Femur (tissue), 1 donor: ENCODE measurements around the gene PHKB.
A peak's percentile ranks its signal among the peaks of the same experiment; 100 is the strongest.
"Not testable (repeated sequence)": the region's sequence is repeated elsewhere in the genome, so short reads cannot be mapped to it uniquely, and the experiment has no call there.

Experiments
- DNase-seq: peaks from one replicate; pipeline ENCODE4 v3.0.0-alpha.2; 2017

PHKB gene

DNA sequence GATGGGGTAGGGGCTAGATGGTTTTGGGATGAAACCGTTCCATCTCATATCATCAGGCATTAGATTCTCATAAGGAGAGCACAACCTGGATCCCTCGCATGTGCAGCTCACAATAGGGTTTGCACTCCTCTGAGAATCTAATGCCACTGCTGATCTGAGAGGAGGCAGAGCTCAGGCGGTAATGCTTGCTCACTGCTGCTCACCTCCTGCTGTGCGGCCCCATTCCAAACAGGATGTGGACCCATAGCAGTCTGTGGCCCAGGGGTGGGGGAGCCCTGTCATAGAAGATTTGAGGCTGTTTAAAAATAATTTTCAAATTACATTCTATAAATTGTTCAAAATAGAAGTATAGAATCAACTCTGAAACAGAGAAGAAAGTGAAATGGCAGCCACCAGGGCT is 50.8 kb downstream of the PHKB start:
- no peak for DNase-seq

DNA sequence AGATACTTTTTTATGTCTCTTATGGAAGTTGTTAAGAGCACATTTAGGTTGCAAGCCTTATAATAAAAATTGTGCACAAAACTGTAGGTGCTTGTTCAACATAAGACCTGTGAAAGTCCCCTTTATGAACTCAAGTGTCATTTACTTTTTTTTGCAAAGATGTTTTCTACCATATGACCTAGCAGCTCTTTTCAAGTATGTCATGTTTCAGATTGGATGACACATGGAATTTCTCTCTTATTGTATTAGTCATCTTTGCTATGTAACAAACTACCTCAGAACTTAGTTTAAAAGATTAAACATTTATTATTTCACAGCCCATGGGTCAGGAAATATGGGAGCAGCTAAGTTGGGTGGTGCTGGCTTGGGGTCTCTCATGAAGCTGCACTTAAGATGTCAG is 57.9 kb downstream of the PHKB start:
- DNase-seq = no peak

GRCh38 chr16:47519546-47519945 is 58.4 kb downstream of the PHKB start:
- no peak for DNase-seq

DNA sequence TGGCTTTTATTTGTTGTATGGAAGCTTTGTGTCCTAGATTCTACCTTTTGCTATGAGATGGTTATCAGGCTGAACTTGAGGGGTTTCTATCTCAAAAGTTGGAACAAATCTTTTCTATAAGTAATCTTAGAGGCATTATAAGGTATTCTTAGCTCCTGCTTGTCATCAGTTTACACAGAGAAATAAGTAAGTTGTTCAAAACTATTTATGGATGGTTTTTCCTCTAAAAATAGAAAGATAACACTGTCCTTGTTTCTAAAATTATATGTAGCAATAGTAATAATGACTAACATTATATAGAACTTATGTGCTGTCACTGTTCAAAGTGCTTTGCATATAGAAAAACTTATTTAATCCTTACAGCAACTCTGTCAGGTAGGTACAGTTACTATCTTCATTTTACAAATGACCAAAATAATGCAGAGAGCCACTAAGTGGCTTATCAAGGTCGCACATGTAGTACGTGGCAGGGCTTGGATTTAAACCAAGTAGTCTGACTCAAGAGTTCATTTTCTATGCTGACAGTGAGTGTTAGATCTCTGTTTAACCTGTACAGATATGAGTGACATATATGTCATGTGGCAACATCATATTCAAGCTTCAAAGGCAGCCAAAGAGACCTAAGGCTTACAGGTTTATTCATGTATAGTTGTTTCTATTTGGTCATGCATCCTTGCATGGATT is 59.0 kb downstream of the PHKB start:
- no peak for DNase-seq

- DNase-seq = no peak
Measured at GRCh38 chr16:47523342-47524006, 62.3 kb downstream of the PHKB start.

GRCh38 chr16:47524007-47524405 is 62.9 kb downstream of the PHKB start:
- no peak for DNase-seq

- DNase-seq = no peak
Measured at GRCh38 chr16:47528431-47528830, 67.3 kb downstream of the PHKB start.

DNA sequence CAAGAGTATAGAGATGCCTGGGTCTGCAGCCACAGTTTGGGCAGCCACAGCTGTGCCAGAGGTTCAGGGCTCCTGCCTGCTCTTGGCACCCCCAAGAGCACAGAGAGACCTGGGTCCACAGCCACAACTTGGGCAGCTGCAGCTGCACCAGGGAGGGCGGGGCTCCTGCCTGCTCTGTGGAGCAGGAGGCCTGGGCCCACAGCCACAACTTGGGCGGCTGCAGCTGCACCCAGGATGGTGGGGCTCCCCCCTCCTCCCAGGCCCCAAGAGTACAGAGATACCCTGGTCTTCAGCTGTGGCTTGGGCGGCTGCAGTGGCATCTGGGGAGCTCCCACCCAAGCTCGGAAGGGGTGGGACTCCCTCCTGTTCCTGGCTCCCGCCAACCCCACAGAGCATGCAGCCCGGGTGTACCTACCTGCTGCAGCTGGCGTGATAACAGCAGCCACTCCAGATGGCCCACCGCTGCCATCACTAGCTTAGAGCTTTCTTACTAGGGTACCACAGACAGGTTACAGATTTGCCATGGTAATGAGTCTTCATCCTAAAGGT is 72.7 kb downstream of the PHKB start:
- no peak for DNase-seq

GRCh38 chr16:47538472-47538871 is 77.3 kb downstream of the PHKB start:
- no peak for DNase-seq

- DNase-seq = not testable (repeated sequence)
Measured at GRCh38 chr16:47539707-47540670, 78.9 kb downstream of the PHKB start.

GRCh38 chr16:47541135-47541534 is 80.0 kb downstream of the PHKB start:
- not testable (repeated sequence) for DNase-seq

DNA sequence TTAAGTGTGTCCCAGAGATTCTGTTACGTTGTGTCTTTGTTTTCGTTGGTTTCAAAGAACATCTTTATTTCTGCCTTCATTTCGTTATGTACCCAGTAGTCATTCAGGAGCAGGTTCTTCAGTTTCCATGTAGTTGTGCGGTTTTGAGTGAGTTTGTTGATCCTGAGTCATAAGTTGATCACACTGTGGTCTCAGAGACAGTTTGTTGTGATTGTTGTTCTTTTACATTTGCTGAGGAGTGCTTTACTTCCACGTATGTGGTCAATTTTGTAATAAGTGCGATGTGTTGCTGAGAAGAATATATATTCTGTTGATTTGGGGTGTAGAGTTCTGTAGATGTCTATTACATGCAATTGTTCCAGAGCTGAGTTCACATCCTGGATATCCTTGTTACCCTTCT is 83.1 kb downstream of the PHKB start:
- DNase-seq = not testable (repeated sequence)

GRCh38 chr16:47551185-47551584 is 90.1 kb downstream of the PHKB start:
- not testable (repeated sequence) for DNase-seq

- DNase-seq = not testable (repeated sequence)
Measured at GRCh38 chr16:47551767-47552166, 90.6 kb downstream of the PHKB start.

- no peak for DNase-seq
Measured at GRCh38 chr16:47553853-47554564, 92.9 kb downstream of the PHKB start.

DNA sequence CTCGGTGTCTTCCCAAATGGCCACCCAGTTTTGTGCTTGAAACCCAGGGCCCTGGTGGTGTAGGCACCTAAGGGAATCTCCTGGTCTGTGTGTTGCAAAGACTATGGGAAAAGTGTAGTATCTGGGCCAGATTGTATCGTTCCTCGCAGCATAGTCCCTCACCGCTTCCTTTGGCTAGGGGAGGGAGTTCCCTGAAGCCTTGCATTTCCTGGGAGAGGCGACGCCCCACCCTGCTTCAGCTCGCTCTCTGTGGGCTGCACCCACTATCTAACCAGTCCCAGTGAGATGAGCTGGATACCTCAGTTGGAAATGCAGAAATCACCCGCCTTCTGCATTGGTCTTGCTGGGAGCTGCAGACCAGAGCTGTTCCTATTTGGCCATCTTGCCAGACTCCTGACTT is 93.5 kb downstream of the PHKB start:
- not testable (repeated sequence) for DNase-seq

DNA sequence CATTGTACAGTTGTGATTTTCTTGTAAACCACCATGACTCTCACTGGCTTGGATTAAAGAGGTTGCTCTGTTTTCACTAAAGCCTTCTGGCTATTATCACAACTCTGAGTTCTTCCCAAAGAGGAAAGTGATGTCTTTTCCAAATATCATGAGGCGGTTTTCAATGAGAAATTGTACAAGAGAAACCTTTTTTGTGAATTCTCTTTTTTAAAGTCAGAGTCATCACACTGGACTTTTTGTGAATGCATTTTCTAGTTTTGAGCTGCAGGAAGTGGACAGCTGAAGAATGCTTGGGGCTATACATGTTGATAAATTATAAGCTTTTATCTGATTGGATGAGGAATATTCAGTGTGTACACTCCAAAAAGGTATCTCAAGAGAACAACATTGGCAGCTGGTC is 100.2 kb downstream of the PHKB start:
- DNase-seq = no peak

DNA sequence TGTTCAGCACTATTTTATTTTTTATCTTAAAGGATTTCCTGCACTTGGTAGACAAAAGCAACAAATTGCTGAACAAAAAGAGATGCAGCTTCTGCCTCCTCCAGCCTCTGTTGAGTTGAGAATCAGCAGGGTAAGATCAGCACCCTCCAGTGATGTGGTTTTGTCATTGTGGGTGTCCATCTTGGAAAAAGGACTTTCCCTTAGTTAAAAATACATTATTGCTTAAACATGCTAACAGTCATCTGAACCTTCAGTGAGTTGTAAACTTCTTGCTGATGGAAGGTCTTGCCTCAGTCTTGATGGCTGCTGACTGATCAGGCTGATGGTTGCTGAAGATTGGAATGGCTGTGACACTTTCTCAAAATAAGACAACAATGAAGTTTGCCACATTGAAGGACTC is 101.2 kb downstream of the PHKB start:
- DNase-seq = no peak

DNA sequence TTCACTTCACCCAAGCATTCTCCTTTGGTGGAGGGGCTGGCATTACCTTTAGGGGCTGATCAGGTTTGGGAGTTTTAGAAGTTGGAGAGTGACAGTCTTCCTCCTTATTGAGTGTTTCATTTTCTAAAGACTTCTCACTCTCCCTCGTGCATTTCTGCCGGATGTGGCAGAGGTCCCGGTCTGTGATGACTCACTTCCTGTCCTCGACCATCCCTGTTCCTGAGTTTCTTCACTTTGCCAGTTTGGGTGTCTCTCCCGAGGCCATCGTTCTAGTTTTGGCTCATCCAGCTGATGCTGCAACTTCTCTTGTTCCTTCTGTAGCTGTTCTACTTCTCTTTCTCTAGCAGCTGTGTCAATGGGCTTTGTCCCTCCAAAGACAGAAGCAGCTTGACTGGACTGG is 104.3 kb downstream of the PHKB start:
- peak; percentile 50 for DNase-seq

GRCh38 chr16:47567321-47567720 is 106.2 kb downstream of the PHKB start:
- no peak for DNase-seq

DNA sequence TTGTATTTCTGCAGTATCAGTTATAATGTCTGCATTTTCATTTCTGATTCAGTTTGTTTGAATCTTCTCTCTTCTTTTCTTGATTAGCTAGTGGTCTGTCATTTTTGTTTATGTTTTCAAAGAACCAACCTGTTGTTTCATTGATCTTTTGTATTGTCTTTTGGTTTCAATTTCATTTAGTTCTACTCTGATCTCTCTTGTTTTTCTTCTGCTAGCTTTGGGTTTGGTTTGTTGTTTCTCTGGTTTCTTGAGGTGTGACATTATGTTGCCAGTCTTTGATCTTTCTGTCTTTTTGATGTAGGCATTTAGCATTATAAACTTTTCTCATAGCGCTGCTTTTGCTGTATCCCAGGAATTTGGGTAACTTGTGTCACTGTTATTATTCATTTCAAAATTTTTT is 107.2 kb downstream of the PHKB start:
- DNase-seq = no peak

- no peak for DNase-seq
Measured at GRCh38 chr16:47571049-47571448, 109.9 kb downstream of the PHKB start.

GRCh38 chr16:47571711-47572110 is 110.6 kb downstream of the PHKB start:
- DNase-seq = no peak
